CD14-positive monocyte (primary cell): ENCODE results near the gene SPSB1. TPM values are rescaled to one million over a fixed set of nuclear protein-coding genes. Genes with fewer than 3 reads are reported as not detected.

Source experiments
- DNase-seq, 3 donors: peaks; one replicate each; pipeline ENCODE4 v3.0.0-alpha.2; 2011 to 2022
- H2AFZ ChIP-seq: 2 replicates; pipeline ENCODE4 v1.6.0; 2012; ENCODE audit warnings: mild to moderate bottlenecking, low read depth, low read length, inconsistent platforms; ENCODE audit not compliant: insufficient read depth, poor library complexity, severe bottlenecking
- H3K27ac ChIP-seq, 2 donors: 1 replicate in 1 of 2; 2 replicates in 1 of 2; pipeline ENCODE4 v1.5.1; 2012 to 2013; ENCODE audit warnings: low read length in 2 of 2, control low read depth in 1 of 2, inconsistent platforms in 1 of 2, low read depth in 1 of 2, mild to moderate bottlenecking in 1 of 2
- H3K27me3 ChIP-seq, 2 donors: one replicate each; pipeline versions ENCODE4 v1.6.0 to v1.6.1; 2011 to 2013; ENCODE audit warnings: low read length in 2 of 2; ENCODE audit not compliant: control insufficient read depth in 2 of 2, insufficient read depth in 2 of 2
- H3K36me3 ChIP-seq, 2 donors: replicated peaks in 1 of 2; 1 replicate in 1 of 2; 2 replicates in 1 of 2; pipeline versions ENCODE4 v1.5.1 to v1.6.1; 2012 to 2013; ENCODE audit warnings: low read length in 2 of 2, control low read depth in 1 of 2, inconsistent platforms in 1 of 2, mild to moderate bottlenecking in 1 of 2; ENCODE audit not compliant: insufficient read depth in 2 of 2, control insufficient read depth in 1 of 2
- H3K4me1 ChIP-seq, 2 donors: 1 replicate in 1 of 2; 2 replicates in 1 of 2; pipeline versions ENCODE4 v1.5.1 to v1.6.1; 2012 to 2013; ENCODE audit warnings: low read length in 2 of 2, control low read depth in 1 of 2, inconsistent platforms in 1 of 2, mild to moderate bottlenecking in 1 of 2, moderate library complexity in 1 of 2; ENCODE audit not compliant: insufficient read depth in 2 of 2, control insufficient read depth in 1 of 2
- H3K4me2 ChIP-seq: replicated peaks from 2 replicates; pipeline ENCODE3; 2012; ENCODE audit warnings: low read length, moderate library complexity, mild to moderate bottlenecking; ENCODE audit not compliant: poor library complexity, severe bottlenecking; ENCODE audit errors: extremely low read depth
- H3K4me3 ChIP-seq, 3 experiments: fragments of 200-600 bp in 1 of 3; sonication (generic) in 1 of 3; replicated peaks in 1 of 3; 1 replicate in 2 of 3; 2 replicates in 1 of 3; pipeline ENCODE4 v1.5.1; 2011 to 2013; ENCODE audit warnings: low read length in 3 of 3, mild to moderate bottlenecking in 3 of 3, control low read depth in 2 of 3, low read depth in 2 of 3, inconsistent platforms in 1 of 3, moderate library complexity in 1 of 3
- H3K79me2 ChIP-seq: 2 replicates; pipeline ENCODE4 v1.6.0; 2012; ENCODE audit warnings: mild to moderate bottlenecking, control low read depth, inconsistent platforms, low read length, moderate library complexity; ENCODE audit not compliant: insufficient read depth
- H3K9ac ChIP-seq: 2 replicates; pipeline ENCODE4 v1.6.0; 2017; ENCODE audit warnings: low read length, mild to moderate bottlenecking; ENCODE audit not compliant: insufficient read depth, poor library complexity, severe bottlenecking
- H3K9me3 ChIP-seq, 2 donors: replicated peaks in 1 of 2; 1 replicate in 1 of 2; 2 replicates in 1 of 2; pipeline versions ENCODE4 v1.5.1 to v1.6.1; 2012 to 2013; ENCODE audit warnings: low read length in 2 of 2, control low read depth in 1 of 2; ENCODE audit not compliant: control insufficient read depth in 1 of 2, insufficient read depth in 1 of 2
- H4K20me1 ChIP-seq: 2 replicates; pipeline ENCODE4 v1.6.0; 2012; ENCODE audit warnings: mild to moderate bottlenecking, low read length, control low read depth, moderate library complexity; ENCODE audit not compliant: insufficient read depth
- H3K27ac Mint-ChIP-seq, 7 donors: one replicate each; pipeline ENCODE4 v1.8.0; 2020; ENCODE audit warnings: mild to moderate bottlenecking in 7 of 7, mixed read lengths in 7 of 7, moderate library complexity in 6 of 7, inconsistent platforms in 2 of 7
- H3K27me3 Mint-ChIP-seq, 3 donors: one replicate each; pipeline ENCODE4 v1.8.0; 2021 to 2022; ENCODE audit warnings: low read depth in 3 of 3, mild to moderate bottlenecking in 3 of 3, mixed read lengths in 3 of 3, moderate library complexity in 3 of 3, inconsistent platforms in 1 of 3
- H3K36me3 Mint-ChIP-seq, 2 donors: one replicate each; pipeline ENCODE4 v1.8.0; 2020; ENCODE audit warnings: mixed read lengths in 2 of 2, inconsistent platforms in 1 of 2, mild to moderate bottlenecking in 1 of 2
- H3K4me1 Mint-ChIP-seq: one replicate; pipeline ENCODE4 v1.8.0; 2020; ENCODE audit warnings: mild to moderate bottlenecking, mixed read lengths
- H3K4me3 Mint-ChIP-seq, 2 donors: one replicate each; pipeline ENCODE4 v1.8.0; 2020; ENCODE audit warnings: mild to moderate bottlenecking in 2 of 2, mixed read lengths in 2 of 2, moderate library complexity in 1 of 2
- H3K9me3 Mint-ChIP-seq, 7 donors: one replicate each; pipeline ENCODE4 v1.8.0; 2020 to 2022; ENCODE audit warnings: mixed read lengths in 7 of 7, mild to moderate bottlenecking in 6 of 7, moderate library complexity in 6 of 7, inconsistent platforms in 2 of 7
- CTCF ChIP-seq: fragments of 200-600 bp; IDR thresholded peaks from one replicate; pipeline ENCODE4 v1.8.0; 2022; ENCODE audit warnings: antibody characterized with exemption, mild to moderate bottlenecking
- WGBS: methylation state at CpG from one replicate; pipeline ENCODE4 v1.1.5; 2013; ENCODE audit warnings: missing lambda C conversion rate; ENCODE audit not compliant: insufficient coverage; 5-methylcytosine and 5-hydroxymethylcytosine counted together
- intact Hi-C, 2 donors: fragments of 100-400 bp; cut with micrococcal nuclease; formaldehyde crosslinking; loops; one replicate each; pipeline versions ENCODE4 v1.15.0 to v1.15.1; 2023
- polyA plus RNA-seq, 3 donors: library from polyadenylated mRNA; depleted of rRNA in 1 of 3; unstranded in 2 of 3; stranded (reverse) in 1 of 3; fragments of 300-500 nt in 2 of 3; fragments of >200 nt in 1 of 3; fragmentation: Illumina TruSeq in 2 of 3; gene quantifications; 1 replicate in 2 of 3; 2 replicates in 1 of 3; pipeline ENCODE4 v1.2.3, GENCODE V29; 2012 to 2021

The SPSB1 gene
- polyA plus RNA-seq, 3 donors = 0.15 to 1.2 (median 0.29) TPM

GRCh38 chr1:9249534-9250410 is 42.9 kb upstream of the SPSB1 start:
- Mint-ChIP-seq H3K36me3 (peaks cover 51 to 76% of the 10 kb centered on the region in 2 donors), H3K9me3 (peaks cover 0 to 6% (median 0%) of the 10 kb centered on the region in 7 donors), H3K27ac (no peak overlapping the region), H3K4me1 (peaks cover 2% of the 10 kb centered on the region), H3K4me3 (no peak overlapping the region), H3K27me3 (peaks cover 0 to 2% (median 2%) of the 10 kb centered on the region in 3 donors)
- H3K27me3 ChIP-seq = no peaks in the 10 kb centered on the region
- H3K36me3 ChIP-seq = peaks cover 28 to 72% of the 10 kb centered on the region in 2 donors
- H3K9me3 ChIP-seq = no peaks in the 10 kb centered on the region
- H3K4me2 ChIP-seq = no peak overlapping the region
- H3K4me3 ChIP-seq = no peak overlapping the region
- H3K4me1 ChIP-seq = peaks cover under 1 to 2% of the 10 kb centered on the region in 2 donors
- TF ChIP-seq CTCF = peak; percentile 47
- DNase-seq = peak in 1 of 3 donors; percentile 35
- no peak overlapping the region for H3K9ac ChIP-seq
- H3K27ac ChIP-seq = no peak overlapping the region
- no peaks in the 10 kb centered on the region for H3K79me2 ChIP-seq
- intact Hi-C loops = no loop called here
- WGBS = 91% methylated on average over 15 of the region's 17 CpGs
- H4K20me1 ChIP-seq = peaks cover 29% of the 10 kb centered on the region
- no peak overlapping the region for H2AFZ ChIP-seq

- Histone ChIP-seq H2AFZ (no peak overlapping the region), H3K9ac (no peak overlapping the region), H3K79me2 (no peaks in the 10 kb centered on the region), H3K27me3 (no peaks in the 10 kb centered on the region), H3K36me3 (peaks cover 22 to 71% of the 10 kb centered on the region in 2 donors), H3K27ac (no peak overlapping the region), H3K4me3 (no peak overlapping the region), H3K4me2 (no peak overlapping the region), H4K20me1 (peaks cover 25% of the 10 kb centered on the region), H3K9me3 (no peaks in the 10 kb centered on the region), H3K4me1 (no peaks in the 10 kb centered on the region)
- H3K4me1 Mint-ChIP-seq = peaks cover under 1% of the 10 kb centered on the region
- intact Hi-C loops = no loop called here
- H3K27ac Mint-ChIP-seq = peak overlapping the region in 1 of 7 donors; percentile 6
- H3K4me3 Mint-ChIP-seq = no peak overlapping the region
- peaks cover 0 to 2% (median 1%) of the 10 kb centered on the region in 3 donors for H3K27me3 Mint-ChIP-seq
- peaks cover 46 to 72% of the 10 kb centered on the region in 2 donors for H3K36me3 Mint-ChIP-seq
- peaks cover 0 to 6% (median 0%) of the 10 kb centered on the region in 7 donors for H3K9me3 Mint-ChIP-seq
- DNase-seq = no peak
- WGBS = 95% methylated on average over 8 of the region's 21 CpGs
- no peak for TF ChIP-seq CTCF
These were observed 42.0 kb upstream of the SPSB1 start for GRCh38 chr1:9250411-9251381.
